ENCODE results near the gene SLC7A14.

DNA sequence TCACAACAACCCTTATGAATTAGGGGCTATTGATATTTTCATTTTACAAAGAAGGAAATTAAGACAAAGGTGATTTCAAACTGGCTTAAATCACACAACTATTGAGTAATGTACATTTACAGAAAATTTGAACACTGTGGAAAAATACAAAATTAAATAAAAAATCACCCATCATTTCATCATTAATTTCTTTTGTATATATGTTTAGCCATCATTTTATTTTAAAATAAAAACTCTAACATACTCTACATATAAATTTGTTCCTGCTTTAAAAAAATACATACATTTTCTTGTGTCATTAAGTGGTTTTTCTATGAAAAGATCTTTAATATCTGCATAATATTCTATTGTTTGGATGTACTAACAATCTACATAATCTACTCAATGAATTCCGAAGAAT, 147.0 kb downstream of the SLC7A14 start:
- TF ChIP-seq, protein P1, sequence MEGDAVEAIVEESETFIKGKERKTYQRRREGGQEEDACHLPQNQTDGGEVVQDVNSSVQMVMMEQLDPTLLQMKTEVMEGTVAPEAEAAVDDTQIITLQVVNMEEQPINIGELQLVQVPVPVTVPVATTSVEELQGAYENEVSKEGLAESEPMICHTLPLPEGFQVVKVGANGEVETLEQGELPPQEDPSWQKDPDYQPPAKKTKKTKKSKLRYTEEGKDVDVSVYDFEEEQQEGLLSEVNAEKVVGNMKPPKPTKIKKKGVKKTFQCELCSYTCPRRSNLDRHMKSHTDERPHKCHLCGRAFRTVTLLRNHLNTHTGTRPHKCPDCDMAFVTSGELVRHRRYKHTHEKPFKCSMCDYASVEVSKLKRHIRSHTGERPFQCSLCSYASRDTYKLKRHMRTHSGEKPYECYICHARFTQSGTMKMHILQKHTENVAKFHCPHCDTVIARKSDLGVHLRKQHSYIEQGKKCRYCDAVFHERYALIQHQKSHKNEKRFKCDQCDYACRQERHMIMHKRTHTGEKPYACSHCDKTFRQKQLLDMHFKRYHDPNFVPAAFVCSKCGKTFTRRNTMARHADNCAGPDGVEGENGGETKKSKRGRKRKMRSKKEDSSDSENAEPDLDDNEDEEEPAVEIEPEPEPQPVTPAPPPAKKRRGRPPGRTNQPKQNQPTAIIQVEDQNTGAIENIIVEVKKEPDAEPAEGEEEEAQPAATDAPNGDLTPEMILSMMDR (IDR thresholded peaks at IDR 0.05): no peak
- no peak for TF ChIP-seq EZH2 (IDR thresholded peaks at IDR 0.05)

All from neural progenitor cell (in vitro differentiated cells).